HEK293 (cell line): ENCODE data around the gene FAM209B.

ENCODE experiments used
- CTCF ChIA-PET: fragments of 350-600 bp; formaldehyde crosslinking; extraction: SDS; loops from one replicate; lab custom pipeline; 2021; ENCODE audit warnings: antibody characterized with exemption; lab: Yijun Ruan, JAX
- POLR2A ChIA-PET: fragments of 300-600 bp; formaldehyde crosslinking; extraction: SDS; loops from one replicate; lab custom pipeline; 2020; ENCODE audit warnings: antibody characterized with exemption, inconsistent platforms; lab: Yijun Ruan, JAX
- H3K27ac ChIP-seq: fragments of 200-500 bp; sonication (Bioruptor generic); 2 replicates; pipeline ENCODE4 v1.5.1; 2014; ENCODE audit warnings: low read depth, low read length, control low read depth, inconsistent platforms; ENCODE audit errors: extremely low read depth
- H3K36me3 ChIP-seq, 2 experiments: fragments of 200-500 bp in 1 of 2; sonication (Bioruptor generic) in 1 of 2; 1 replicate in 1 of 2; 2 replicates in 1 of 2; pipeline ENCODE4 v1.5.1; 2014 to 2017; ENCODE audit warnings: inconsistent platforms in 2 of 2, low read length in 2 of 2; ENCODE audit not compliant: control insufficient read depth in 2 of 2, insufficient read depth in 1 of 2
- H3K4me1 ChIP-seq: fragments of 200-500 bp; sonication (Bioruptor generic); 2 replicates; pipeline ENCODE4 v1.5.1; 2014; ENCODE audit warnings: mild to moderate bottlenecking, low read length, inconsistent platforms; ENCODE audit not compliant: control insufficient read depth, insufficient read depth
- H3K4me3 ChIP-seq: 2 replicates; pipeline ENCODE4 v1.5.1; 2011; ENCODE audit warnings: low read depth, mild to moderate bottlenecking, control low read depth, low read length, moderate library complexity
- H3K9me3 ChIP-seq: fragments of 200-500 bp; sonication (Bioruptor generic); 2 replicates; pipeline ENCODE4 v1.5.1; 2014; ENCODE audit warnings: low read depth, low read length, inconsistent platforms; ENCODE audit not compliant: control insufficient read depth, insufficient read depth
- EGR2 ChIP-seq: fragments of 450-650 bp; formaldehyde crosslinking; IDR thresholded peaks from 2 replicates; pipeline ENCODE4 v1.5.1; 2016; ENCODE audit warnings: low read depth, missing biosample characterization, missing genetic modification characterization
- GLIS1 ChIP-seq: fragments of 450-650 bp; formaldehyde crosslinking; IDR thresholded peaks from 2 replicates; pipeline ENCODE4 v1.5.1; 2016; ENCODE audit warnings: missing biosample characterization, missing genetic modification characterization
- PRDM10 ChIP-seq: fragments of 450-650 bp; formaldehyde crosslinking; IDR thresholded peaks from 2 replicates; pipeline ENCODE4 v1.5.1; 2016; ENCODE audit warnings: missing biosample characterization, missing genetic modification characterization
- SCRT2 ChIP-seq: fragments of 450-650 bp; formaldehyde crosslinking; IDR thresholded peaks from 2 replicates; pipeline ENCODE4 v1.5.1; 2016; ENCODE audit warnings: missing biosample characterization, missing genetic modification characterization
- TRIM28 ChIP-seq: IDR thresholded peaks from 2 replicates; pipeline ENCODE4 v1.6.1; 2011; ENCODE audit warnings: low read length, control low read depth, borderline replicate concordance
- ZBTB11 ChIP-seq: fragments of 450-650 bp; formaldehyde crosslinking; conservative IDR thresholded peaks from 2 replicates; pipeline ENCODE4 v1.5.1; 2016; ENCODE audit warnings: low read depth, missing biosample characterization, missing genetic modification characterization
- ZBTB8A ChIP-seq: fragments of 450-650 bp; formaldehyde crosslinking; IDR thresholded peaks from 2 replicates; pipeline ENCODE4 v1.5.1; 2016; ENCODE audit warnings: missing biosample characterization, missing genetic modification characterization
- ZFHX2 ChIP-seq: fragments of 450-650 bp; formaldehyde crosslinking; conservative IDR thresholded peaks from 2 replicates; pipeline ENCODE4 v1.5.1; 2016; ENCODE audit warnings: missing biosample characterization, missing genetic modification characterization
- ZIC2 ChIP-seq: fragments of 450-650 bp; formaldehyde crosslinking; IDR thresholded peaks from 2 replicates; pipeline ENCODE4 v1.5.1; 2016; ENCODE audit warnings: missing biosample characterization, missing genetic modification characterization
- ZNF132 ChIP-seq: fragments of 450-650 bp; formaldehyde crosslinking; IDR thresholded peaks from 2 replicates; pipeline ENCODE4 v1.5.1; 2017; ENCODE audit warnings: missing biosample characterization, missing genetic modification characterization, borderline replicate concordance
- ZNF274 ChIP-seq, 2 experiments: fragments of 200-500 bp in 1 of 2; fragments of 450-650 bp in 1 of 2; sonication (Bioruptor generic) in 1 of 2; formaldehyde crosslinking in 1 of 2; IDR thresholded peaks; 2 replicates each; pipeline versions ENCODE4 v1.5.1 to v1.6.1; 2014 to 2016; ENCODE audit warnings: borderline replicate concordance in 1 of 2, inconsistent platforms in 1 of 2, low read length in 1 of 2, missing biosample characterization in 1 of 2, missing genetic modification characterization in 1 of 2
- ZNF292 ChIP-seq: fragments of 450-650 bp; formaldehyde crosslinking; IDR thresholded peaks from 2 replicates; pipeline ENCODE4 v1.5.1; 2016; ENCODE audit warnings: low read depth, missing biosample characterization, missing genetic modification characterization, borderline replicate concordance
- ZNF354C ChIP-seq: fragments of 450-650 bp; formaldehyde crosslinking; IDR thresholded peaks from 2 replicates; pipeline ENCODE4 v1.5.1; 2016; ENCODE audit warnings: missing biosample characterization, missing genetic modification characterization, low read depth, borderline replicate concordance
- ZNF580 ChIP-seq: fragments of 450-650 bp; formaldehyde crosslinking; IDR thresholded peaks from 2 replicates; pipeline ENCODE4 v1.5.1; 2016; ENCODE audit warnings: missing biosample characterization, missing genetic modification characterization
- ZNF621 ChIP-seq: fragments of 450-650 bp; formaldehyde crosslinking; IDR thresholded peaks from 2 replicates; pipeline ENCODE4 v1.5.1; 2017; ENCODE audit warnings: missing biosample characterization, missing genetic modification characterization
- ZNF626 ChIP-seq: fragments of 450-650 bp; sonication (Bioruptor Pico); formaldehyde crosslinking; IDR thresholded peaks from 2 replicates; pipeline ENCODE4 v1.5.1; 2018; ENCODE audit warnings: missing biosample characterization, missing genetic modification characterization, inconsistent platforms
- ZNF658 ChIP-seq: fragments of 450-650 bp; formaldehyde crosslinking; IDR thresholded peaks from 2 replicates; pipeline ENCODE4; 2016; ENCODE audit warnings: missing biosample characterization, missing genetic modification characterization
- ZNF704 ChIP-seq: fragments of 450-650 bp; formaldehyde crosslinking; IDR thresholded peaks from 2 replicates; pipeline ENCODE4 v1.5.1; 2016; ENCODE audit warnings: missing biosample characterization, missing genetic modification characterization
- ZNF76 ChIP-seq: fragments of 450-650 bp; formaldehyde crosslinking; IDR thresholded peaks from 2 replicates; pipeline ENCODE4; 2016; ENCODE audit warnings: low read depth, missing biosample characterization, missing genetic modification characterization, borderline replicate concordance

FAM209B gene

GRCh38 chr20:56517641-56518040, 15.4 kb upstream of the FAM209B start:
- Histone ChIP-seq H3K36me3 (peaks cover 0 to 57% of the 10 kb centered on the region in 2 experiments; a peak in 1 of 3 replicates), H3K4me1 (no peaks in the 10 kb centered on the region), H3K4me3 (no peak overlapping the region), H3K9me3 (no peaks in the 10 kb centered on the region), H3K27ac (no peak overlapping the region)
- CTCF ChIA-PET: interaction anchor here (0.6 kb wide), 1 partner anchor 32 kb away, joined by 4 read pairs; no protein-coding TSS in a partner anchor
- TF ChIP-seq SCRT2 (no peak), GLIS1 (tag by site-specific recombination) (no peak), TRIM28 (no peak), ZNF132 (tag by site-specific recombination) (no peak), ZFHX2 (tag by site-specific recombination) (no peak), ZIC2 (tag by site-specific recombination) (no peak), ZNF354C (tag by site-specific recombination) (no peak), ZNF658 (tag by site-specific recombination) (no peak), ZNF292 (no peak), ZNF580 (no peak)
- POLR2A ChIA-PET: no interaction called here

- CTCF ChIA-PET: interaction anchor here (0.6 to 0.7 kb wide), 2 partner anchors 31 to 101 kb away, joined by 3 to 4 read pairs; no protein-coding TSS in a partner anchor
- peaks cover 0 to 52% of the 10 kb centered on the region in 2 experiments; a peak in 1 of 3 replicates for H3K36me3 ChIP-seq
These were observed 14.9 kb upstream of the FAM209B start for GRCh38 chr20:56518126-56518525.

GRCh38 chr20:56518721-56519398, 14.2 kb upstream of the FAM209B start:
- CTCF ChIA-PET: interaction anchor here (0.7 kb wide), 1 partner anchor 100 kb away, joined by 3 read pairs; no protein-coding TSS in a partner anchor
- TF ChIP-seq ZBTB11 (no peak), ZNF626 (tag by site-specific recombination) (no peak), ZNF704 (tag by site-specific recombination) (no peak), EGR2 (0 out of 2 replicates have a peak, but pooled peaks have one; percentile 9), ZNF76 (no peak), ZFHX2 (tag by site-specific recombination) (0 out of 2 replicates have a peak, but pooled peaks have one; percentile 17), ZBTB8A (tag by site-specific recombination) (no peak), PRDM10 (tag by site-specific recombination) (no peak), ZNF621 (tag by site-specific recombination) (no peak)
- POLR2A ChIA-PET: no interaction called here
- Histone ChIP-seq H3K27ac (no peak overlapping the region), H3K9me3 (no peaks in the 10 kb centered on the region), H3K4me3 (no peak overlapping the region), H3K4me1 (no peaks in the 10 kb centered on the region), H3K36me3 (peaks cover 0 to 44% of the 10 kb centered on the region in 2 experiments; a peak in 1 of 3 replicates)

More at GRCh38 chr20:56518126-56518525, 14.9 kb upstream of the FAM209B start:
- no peak overlapping the region for H3K4me3 ChIP-seq
- no peak overlapping the region for H3K27ac ChIP-seq
- H3K9me3 ChIP-seq: no peaks in the 10 kb centered on the region
- POLR2A ChIA-PET: no interaction called here
- no peaks in the 10 kb centered on the region for H3K4me1 ChIP-seq
- TF ChIP-seq ZNF626 (tag by site-specific recombination) (no peak), ZNF274 (IDR thresholded peaks at IDR 0.05; ENCODE audit: low read length) (no peak), ZNF274 (tag by site-specific recombination; IDR thresholded peaks at IDR 0.05; ENCODE audit: borderline replicate concordance) (no peak)
- TF ChIP-seq, all 188 proteins: peak for 0
